ENCODE data around the gene LRMDA. TPM values are rescaled to one million over a fixed set of nuclear protein-coding genes. Genes with fewer than 3 reads are reported as not detected.

Gene LRMDA
- total and polyA plus RNA-seq, 2 of the 4 experiments (the other 2 are of a cell fraction), result 0.07 TPM; not detected in 1

- BruUV-seq (replicated peaks), result no TSS peak
Measured at GRCh38 chr10:76514321-76514720, 1082.9 kb downstream of the LRMDA start.

More at GRCh38 chr10:76514321-76514720, 1082.9 kb downstream of the LRMDA start:
- in situ Hi-C loops (cut with MboI; ENCODE audit: low sequenced_read_pairs) (no loop called here), intact Hi-C loops (cut with micrococcal nuclease) (no loop called here), dilution Hi-C loops (cut with HindIII; ENCODE audit: low sequenced_read_pairs, unreplicated experiment) (no loop called here)
- no peak overlapping the region for H4K8ac ChIP-seq (ENCODE audit: low read depth in 2 of 2, low read length in 2 of 2)
- no peak overlapping the region for H3K23ac ChIP-seq (ENCODE audit: low read depth, low read length)
- no peak overlapping the region for H2AK9ac ChIP-seq (replicated peaks; ENCODE audit: low read depth, low read length, poor library complexity)
- H4K5ac ChIP-seq (ENCODE audit: low read depth, low read length), result no peak overlapping the region
- no peaks in the 10 kb centered on the region for H3K36me3 ChIP-seq (ENCODE audit: control insufficient read depth, insufficient read depth, low read length)
- no CpG with 5 or more reads among the region's 2 CpGs for WGBS, 2 experiments (ENCODE audit: extremely low coverage in 2 of 2, insufficient read length in 1 of 2)
- no peak overlapping the region for H2BK5ac ChIP-seq (ENCODE audit: low read depth, low read length, poor library complexity, severe bottlenecking)
- no peak overlapping the region for H3K18ac ChIP-seq (ENCODE audit: low read depth, low read length)
- H3K14ac ChIP-seq (replicated peaks; ENCODE audit: low read depth, low read length), result no peak overlapping the region
- no peaks in the 10 kb centered on the region for H3K9me3 ChIP-seq (ENCODE audit: control insufficient read depth, insufficient read depth, low read length)
- no peak overlapping the region for H4K91ac ChIP-seq (ENCODE audit: insufficient read depth, low read depth, low read length)
- H2AK5ac ChIP-seq (ENCODE audit: low read depth, low read length), result no peak overlapping the region
- H2BK20ac ChIP-seq (ENCODE audit: low read depth, low read length), result no peak overlapping the region
- H2BK15ac ChIP-seq (ENCODE audit: low read depth, low read length), result no peak overlapping the region; the same call in 2 of the 3 replicates
- ChIA-PET CTCF (no interaction called here), POLR2A (ENCODE audit: unreplicated experiment) (no interaction called here)
- no peak overlapping the region for H3K4ac ChIP-seq (ENCODE audit: low read depth, low read length)
- no peak overlapping the region for H3K9ac ChIP-seq (ENCODE audit: low read depth, low read length)
- no peaks in the 10 kb centered on the region for H3K9me1 ChIP-seq (ENCODE audit: insufficient read depth, low read length)
- H3K79me1 ChIP-seq (ENCODE audit: low read depth in 1 of 2, low read length in 2 of 2), result no peaks in the 10 kb centered on the region
- no peak overlapping the region for H2BK120ac ChIP-seq (ENCODE audit: low read depth, low read length)
- H2AFZ ChIP-seq (replicated peaks; ENCODE audit: low read length, poor library complexity), result no peak overlapping the region
- no peaks in the 10 kb centered on the region for H3K4me1 ChIP-seq (ENCODE audit: control insufficient read depth, insufficient read depth, low read length)
- no peak for TF ChIP-seq CEBPB (IDR thresholded peaks at IDR 0.05; ENCODE audit: low read depth, low read length)
- no peak for TF ChIP-seq NFE2L2 (IDR thresholded peaks at IDR 0.05; ENCODE audit: low read depth, low read length)
- TF ChIP-seq, protein P1, sequence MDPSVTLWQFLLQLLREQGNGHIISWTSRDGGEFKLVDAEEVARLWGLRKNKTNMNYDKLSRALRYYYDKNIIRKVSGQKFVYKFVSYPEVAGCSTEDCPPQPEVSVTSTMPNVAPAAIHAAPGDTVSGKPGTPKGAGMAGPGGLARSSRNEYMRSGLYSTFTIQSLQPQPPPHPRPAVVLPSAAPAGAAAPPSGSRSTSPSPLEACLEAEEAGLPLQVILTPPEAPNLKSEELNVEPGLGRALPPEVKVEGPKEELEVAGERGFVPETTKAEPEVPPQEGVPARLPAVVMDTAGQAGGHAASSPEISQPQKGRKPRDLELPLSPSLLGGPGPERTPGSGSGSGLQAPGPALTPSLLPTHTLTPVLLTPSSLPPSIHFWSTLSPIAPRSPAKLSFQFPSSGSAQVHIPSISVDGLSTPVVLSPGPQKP (IDR thresholded peaks at IDR 0.05; ENCODE audit: borderline replicate concordance, low read depth, low read length), result no peak
- no peak for TF ChIP-seq RAD21 (IDR thresholded peaks at IDR 0.05; ENCODE audit: low read length)
- no peak for TF ChIP-seq RCOR1 (IDR thresholded peaks at IDR 0.05; ENCODE audit: insufficient replicate concordance, low read length)
- TF ChIP-seq CHD1 (IDR thresholded peaks at IDR 0.05; ENCODE audit: low read depth, low read length), result no peak
- no peak for TF ChIP-seq SMC3 (IDR thresholded peaks at IDR 0.05; ENCODE audit: low read depth, low read length)
- no peak for TF ChIP-seq RFX5 (IDR thresholded peaks at IDR 0.05; ENCODE audit: low read depth, low read length)
- no peak for TF ChIP-seq FOS (IDR thresholded peaks at IDR 0.05; ENCODE audit: low read depth, low read length)
- TF ChIP-seq POLR2A (IDR thresholded peaks at IDR 0.05; ENCODE audit: low read depth, low read length), result no peak
- TF ChIP-seq, protein P2, sequence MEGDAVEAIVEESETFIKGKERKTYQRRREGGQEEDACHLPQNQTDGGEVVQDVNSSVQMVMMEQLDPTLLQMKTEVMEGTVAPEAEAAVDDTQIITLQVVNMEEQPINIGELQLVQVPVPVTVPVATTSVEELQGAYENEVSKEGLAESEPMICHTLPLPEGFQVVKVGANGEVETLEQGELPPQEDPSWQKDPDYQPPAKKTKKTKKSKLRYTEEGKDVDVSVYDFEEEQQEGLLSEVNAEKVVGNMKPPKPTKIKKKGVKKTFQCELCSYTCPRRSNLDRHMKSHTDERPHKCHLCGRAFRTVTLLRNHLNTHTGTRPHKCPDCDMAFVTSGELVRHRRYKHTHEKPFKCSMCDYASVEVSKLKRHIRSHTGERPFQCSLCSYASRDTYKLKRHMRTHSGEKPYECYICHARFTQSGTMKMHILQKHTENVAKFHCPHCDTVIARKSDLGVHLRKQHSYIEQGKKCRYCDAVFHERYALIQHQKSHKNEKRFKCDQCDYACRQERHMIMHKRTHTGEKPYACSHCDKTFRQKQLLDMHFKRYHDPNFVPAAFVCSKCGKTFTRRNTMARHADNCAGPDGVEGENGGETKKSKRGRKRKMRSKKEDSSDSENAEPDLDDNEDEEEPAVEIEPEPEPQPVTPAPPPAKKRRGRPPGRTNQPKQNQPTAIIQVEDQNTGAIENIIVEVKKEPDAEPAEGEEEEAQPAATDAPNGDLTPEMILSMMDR (conservative IDR thresholded peaks at IDR 0.05; ENCODE audit: low read depth, low read length), result no peak
- no peak for TF ChIP-seq USF2 (IDR thresholded peaks at IDR 0.05; ENCODE audit: low read depth, low read length)
- TF ChIP-seq MXI1 (IDR thresholded peaks at IDR 0.05; ENCODE audit: borderline replicate concordance, low read depth, low read length), result no peak
- TF ChIP-seq MAFK (IDR thresholded peaks at IDR 0.05; ENCODE audit: low read depth, low read length), result no peak
- TF ChIP-seq BHLHE40 (IDR thresholded peaks at IDR 0.05; ENCODE audit: low read depth, low read length), result no peak
- TF ChIP-seq MAZ (IDR thresholded peaks at IDR 0.05; ENCODE audit: borderline replicate concordance, low read depth, low read length), result no peak
- no peak overlapping the region for H3K4me3 ChIP-seq (ENCODE audit: insufficient read depth, low read depth, low read length)
- ATAC-seq (ENCODE audit: low read depth), result no peak
- H3K56ac ChIP-seq (ENCODE audit: extremely low read depth, insufficient read depth, low read length), result no peak overlapping the region
- H4K20me1 ChIP-seq (ENCODE audit: insufficient read depth, low read length), result no peaks in the 10 kb centered on the region
- H3K4me2 ChIP-seq (ENCODE audit: low read depth, low read length), result no peak overlapping the region
- DNase-seq, result no peak
- H3K27ac ChIP-seq (ENCODE audit: insufficient read depth, low read length), result no peak overlapping the region
- peaks cover 2% of the 10 kb centered on the region; the same call in 1 of the 2 replicates for H3K27me3 ChIP-seq (ENCODE audit: control insufficient read depth, insufficient read depth, low read length)

Measured in IMR-90 (cell line).